GM12878 (cell line): Measurements from ENCODE around the gene IGF2R. TPM values are rescaled to one million over a fixed set of nuclear protein-coding genes. Genes with fewer than 3 reads are reported as not detected.

Experiments used
- ATAC-seq: fragments of 200-7000 bp; cut with Tn5 transposase; 3 replicates; pipeline ENCODE4 v1.9.1; 2020; ENCODE audit warnings: mild to moderate bottlenecking, moderate library complexity
- BruUV-seq: library from RNA; stranded (reverse); fragments of 400-500 nt; replicated peaks from 2 replicates; lab custom pipeline; 2021; lab: Mats Ljungman, UMichigan
- CTCF ChIA-PET: fragments of 300-600 bp; sonication (Branson Sonifier 250); formaldehyde crosslinking; extraction: SDS; loops from one replicate; lab custom pipeline; 2021; ENCODE audit warnings: inconsistent platforms; lab: Yijun Ruan, JAX
- POLR2A ChIA-PET: fragments of 350-600 bp; formaldehyde crosslinking; extraction: SDS; loops from one replicate; lab custom pipeline; 2021; ENCODE audit warnings: inconsistent platforms; lab: Charles Lee
- RAD21 ChIA-PET: fragments of 300-600 bp; sonication (Branson Sonifier 250); formaldehyde crosslinking; loops from one replicate; lab custom pipeline; 2023; ENCODE audit warnings: antibody characterized with exemption; ENCODE audit not compliant: unreplicated experiment; lab: Charles Lee
- SMC1A ChIA-PET: fragments of 300-600 bp; sonication (Branson Sonifier 250); formaldehyde crosslinking; loops from one replicate; lab custom pipeline; 2023; ENCODE audit not compliant: unreplicated experiment, uncharacterized antibody; lab: Charles Lee
- DNase-seq: peaks from one replicate; pipeline ENCODE4 v3.0.0-alpha.2; 2011; ENCODE audit warnings: low read depth, low spot score
- FAIRE-seq: peaks from 3 replicates; lab custom pipeline; 2011; peaks lifted over from hg19 to GRCh38; lab: Jason Lieb, UNC
- H2AFZ ChIP-seq: 2 replicates; pipeline ENCODE4 v1.6.0; 2011; ENCODE audit warnings: low read depth, low read length, control low read depth; ENCODE audit not compliant: control insufficient read depth
- H3K27ac ChIP-seq: 2 replicates; pipeline ENCODE4 v1.5.1; 2011; ENCODE audit warnings: control low read depth; ENCODE audit not compliant: control insufficient read depth, insufficient read depth
- H3K27me3 ChIP-seq, 2 experiments: replicated peaks in 1 of 2; 2 replicates each; pipeline versions ENCODE4 v1.6.0 to v1.6.1; 2011; ENCODE audit warnings: low read length in 1 of 2; ENCODE audit not compliant: control insufficient read depth in 2 of 2, insufficient read depth in 2 of 2
- H3K36me3 ChIP-seq, 2 experiments: 2 replicates each; pipeline ENCODE4 v1.5.1; 2011; ENCODE audit warnings: low read length in 1 of 2; ENCODE audit not compliant: control insufficient read depth in 2 of 2, insufficient read depth in 2 of 2
- H3K4me1 ChIP-seq: 2 replicates; pipeline ENCODE4 v1.6.1; 2011; ENCODE audit warnings: mild to moderate bottlenecking, low read length, moderate library complexity, mixed read lengths; ENCODE audit not compliant: control insufficient read depth, insufficient read depth
- H3K4me2 ChIP-seq: 2 replicates; pipeline ENCODE4 v1.6.0; 2011; ENCODE audit warnings: control low read depth; ENCODE audit not compliant: control insufficient read depth, insufficient read depth
- H3K4me3 ChIP-seq: fragments of 200-600 bp; sonication (generic); 2 replicates; pipeline ENCODE4 v1.5.1; 2016
- H3K79me2 ChIP-seq: 2 replicates; pipeline ENCODE4 v1.6.0; 2011; ENCODE audit warnings: low read length; ENCODE audit not compliant: control insufficient read depth, insufficient read depth
- H3K9ac ChIP-seq: 2 replicates; pipeline ENCODE4 v1.8.0; 2011; ENCODE audit warnings: low read length, control low read depth, mixed read lengths; ENCODE audit not compliant: control insufficient read depth, insufficient read depth
- H3K9me3 ChIP-seq: replicated peaks from 3 replicates; pipeline ENCODE4 v1.5.1; 2011; ENCODE audit warnings: mild to moderate bottlenecking, low read length; ENCODE audit not compliant: control insufficient read depth, insufficient read depth
- H4K20me1 ChIP-seq: 2 replicates; pipeline ENCODE4 v1.6.0; 2011; ENCODE audit not compliant: control insufficient read depth, insufficient read depth
- BHLHE40 ChIP-seq, 2 experiments: fragments of 450-650 bp in 1 of 2; IDR thresholded peaks; 2 replicates each; pipeline ENCODE4 v1.6.1; 2011 to 2017; ENCODE audit warnings: low read depth in 2 of 2, borderline replicate concordance in 1 of 2, improper control_type of control experiment in 1 of 2, low read length in 1 of 2, mild to moderate bottlenecking in 1 of 2
- IRF5 ChIP-seq: fragments of 450-650 bp; IDR thresholded peaks from 2 replicates; pipeline ENCODE4 v1.6.1; 2017; ENCODE audit warnings: borderline replicate concordance
- NFYA ChIP-seq: IDR thresholded peaks from 2 replicates; pipeline ENCODE4 v1.6.1; 2011; ENCODE audit warnings: low read depth, mild to moderate bottlenecking, low read length, improper control_type of control experiment, borderline replicate concordance
- NRF1 ChIP-seq: conservative IDR thresholded peaks from 2 replicates; pipeline ENCODE4 v1.6.1; 2011; ENCODE audit warnings: mild to moderate bottlenecking, low read depth, low read length, improper control_type of control experiment
- RELA ChIP-seq: fragments of 450-650 bp; IDR thresholded peaks from 2 replicates; pipeline ENCODE4 v1.8.0; 2014; ENCODE audit warnings: borderline replicate concordance; ENCODE audit not compliant: partially characterized antibody
- SRF ChIP-seq, 2 experiments: IDR thresholded peaks; 2 replicates each; pipeline ENCODE4 v1.6.1; 2011; ENCODE audit warnings: low read depth in 2 of 2, low read length in 2 of 2, mild to moderate bottlenecking in 1 of 2, moderate library complexity in 1 of 2
- WGBS: methylation state at CpG from one replicate; pipeline ENCODE4 v1.1.6; 2016; ENCODE audit warnings: low lambda C conversion rate; ENCODE audit not compliant: insufficient replicate concordance, insufficient coverage; ENCODE audit errors: missing lambda C conversion rate; 5-methylcytosine and 5-hydroxymethylcytosine counted together
- in situ Hi-C: fragments of 300-500 bp; cut with MboI; formaldehyde crosslinking; loops from 9 replicates; pipeline ENCODE4 v1.14.3; 2018; ENCODE audit warnings: mixed read lengths
- intact Hi-C: fragments of 100-400 bp; cut with micrococcal nuclease; formaldehyde crosslinking; loops from one replicate; pipeline ENCODE4 v1.14.2; 2022; ENCODE audit not compliant: unreplicated experiment
- polyA plus RNA-seq, 11 experiments: library from polyadenylated mRNA; depleted of rRNA in 4 of 11; unstranded in 6 of 11; stranded (reverse) in 5 of 11; fragments of >200 nt; fragmentation: Nextera tagmentation in 4 of 11; fragmentation: Illumina TruSeq in 1 of 11; extraction: Ambion mirVana in 4 of 11; extraction: Trizol in 1 of 11; gene quantifications; 1 replicate in 1 of 11; 2 replicates in 10 of 11; pipeline versions ENCODE4 v1.2.1 to v1.2.3, GENCODE V29; 2011 to 2016; ENCODE audit warnings: inconsistent platforms in 2 of 11, missing spikeins in 2 of 11, low read depth in 1 of 11
- total RNA-seq, 4 experiments: library from RNA; depleted of rRNA in 3 of 4; stranded (reverse); fragments of >200 nt in 3 of 4; fragmentation: Illumina TruSeq in 1 of 4; extraction: Trizol in 1 of 4; gene quantifications; 2 replicates each; pipeline versions ENCODE4 v1.2.1 to v1.2.3, GENCODE V29; 2013 to 2021
- TF ChIP-seq, protein P1 (sequence below): fragments of 450-650 bp; IDR thresholded peaks from 2 replicates; pipeline ENCODE4 v1.6.1; 2014; ENCODE audit warnings: mild to moderate bottlenecking

Gene IGF2R
- total and polyA plus RNA-seq, 10 of the 15 experiments (the other 5 are each of a cell fraction or from before 2014, with no cell fraction given): 1.00 to 40.1 (median 16.8) TPM

GRCh38 chr6:160060221-160060620 is 91.3 kb downstream of the IGF2R start:
- H3K36me3 ChIP-seq: peaks cover 31 to 55% of the 10 kb centered on the region in 2 experiments
- H3K79me2 ChIP-seq: no peaks in the 10 kb centered on the region
- CTCF ChIA-PET: no interaction called here
- H3K4me2 ChIP-seq: no peak overlapping the region
- DNase-seq (no peak), FAIRE-seq (no peak), ATAC-seq (no peak)
- SMC1A ChIA-PET: no interaction called here
- no peak overlapping the region for H3K27ac ChIP-seq
- no peaks in the 10 kb centered on the region for H3K4me1 ChIP-seq
- H2AFZ ChIP-seq: no peak overlapping the region
- no peaks in the 10 kb centered on the region; the same call in 1 of the 2 replicates for H4K20me1 ChIP-seq
- no peaks in the 10 kb centered on the region for H3K27me3 ChIP-seq
- 99% methylated on average over 11 of the region's 11 CpGs for WGBS
- RAD21 ChIA-PET: interaction anchor here (1.0 kb wide), 1 partner anchor 12 kb away, joined by 4 read pairs; no protein-coding TSS in a partner anchor
- H3K4me3 ChIP-seq: no peak overlapping the region
- no peak for TF ChIP-seq RELA
- TF ChIP-seq, protein P1, sequence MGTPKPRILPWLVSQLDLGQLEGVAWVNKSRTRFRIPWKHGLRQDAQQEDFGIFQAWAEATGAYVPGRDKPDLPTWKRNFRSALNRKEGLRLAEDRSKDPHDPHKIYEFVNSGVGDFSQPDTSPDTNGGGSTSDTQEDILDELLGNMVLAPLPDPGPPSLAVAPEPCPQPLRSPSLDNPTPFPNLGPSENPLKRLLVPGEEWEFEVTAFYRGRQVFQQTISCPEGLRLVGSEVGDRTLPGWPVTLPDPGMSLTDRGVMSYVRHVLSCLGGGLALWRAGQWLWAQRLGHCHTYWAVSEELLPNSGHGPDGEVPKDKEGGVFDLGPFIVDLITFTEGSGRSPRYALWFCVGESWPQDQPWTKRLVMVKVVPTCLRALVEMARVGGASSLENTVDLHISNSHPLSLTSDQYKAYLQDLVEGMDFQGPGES: no peak
- no peak for TF ChIP-seq BHLHE40 (IDR thresholded peaks at IDR 0.05; ENCODE audit: borderline replicate concordance in 1 of 2, low read depth in 2 of 2, low read length in 1 of 2)
- TF ChIP-seq IRF5: no peak
- TF ChIP-seq SRF (IDR thresholded peaks at IDR 0.05; ENCODE audit: low read depth in 2 of 2, low read length in 2 of 2): no peak
- no peak for TF ChIP-seq NFYA
- TF ChIP-seq NRF1: no peak
- BruUV-seq: no TSS peak
- POLR2A ChIA-PET: no interaction called here
- no peaks in the 10 kb centered on the region for H3K9me3 ChIP-seq
- H3K9ac ChIP-seq: no peak overlapping the region
- in situ Hi-C loops (no loop called here), intact Hi-C loops (no loop called here)
